G401.6 (cell line): Measurements from ENCODE around the gene DMD.
"Not testable (repeated sequence)": the region's sequence is repeated elsewhere in the genome, so short reads cannot be mapped to it uniquely, and the experiment has no call there.

Source experiments
- FAIRE-seq: peaks from 2 replicates; lab custom pipeline; 2012; peaks lifted over from hg19 to GRCh38; lab: Jason Lieb, UNC

The DMD gene

DNA sequence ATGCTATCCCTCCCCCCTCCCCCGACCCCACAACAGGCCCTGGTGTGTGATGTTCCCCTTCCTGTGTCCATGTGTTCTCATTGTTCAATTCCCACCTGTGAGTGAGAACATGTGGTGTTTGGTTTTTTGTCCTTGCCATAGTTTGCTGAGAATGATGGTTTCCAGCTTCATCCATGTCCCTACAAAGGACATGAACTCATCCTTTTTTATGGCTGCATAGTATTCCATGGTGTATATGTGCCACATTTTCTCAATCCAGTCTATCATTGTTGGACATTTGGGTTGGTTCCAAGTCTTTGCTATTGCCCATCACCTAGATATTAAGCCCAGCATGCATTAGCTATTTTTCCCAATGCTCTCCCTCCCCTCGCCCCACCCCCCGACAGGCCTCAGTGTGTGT is 1627.5 kb downstream of the DMD start:
- FAIRE-seq = not testable (repeated sequence)

DNA sequence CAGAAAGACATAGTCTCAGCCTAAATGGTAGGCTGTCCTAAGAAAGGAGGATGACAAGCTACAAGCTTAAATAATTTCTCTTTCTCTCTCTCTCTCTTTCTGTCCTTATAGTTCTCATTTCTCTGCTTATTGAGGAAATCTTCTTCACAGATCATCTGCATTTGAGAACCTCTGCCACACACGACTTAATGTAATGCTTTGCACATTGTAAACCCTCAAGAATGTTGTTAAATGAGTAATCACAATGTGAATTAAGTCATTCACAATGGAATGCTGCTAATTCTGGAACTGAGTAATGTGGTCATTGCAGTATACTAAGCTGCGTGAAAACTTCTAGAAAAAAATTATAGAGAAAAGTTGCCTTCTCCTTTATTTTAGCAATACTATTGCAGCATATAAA is 1630.6 kb downstream of the DMD start:
- FAIRE-seq = peak; percentile 100

DNA sequence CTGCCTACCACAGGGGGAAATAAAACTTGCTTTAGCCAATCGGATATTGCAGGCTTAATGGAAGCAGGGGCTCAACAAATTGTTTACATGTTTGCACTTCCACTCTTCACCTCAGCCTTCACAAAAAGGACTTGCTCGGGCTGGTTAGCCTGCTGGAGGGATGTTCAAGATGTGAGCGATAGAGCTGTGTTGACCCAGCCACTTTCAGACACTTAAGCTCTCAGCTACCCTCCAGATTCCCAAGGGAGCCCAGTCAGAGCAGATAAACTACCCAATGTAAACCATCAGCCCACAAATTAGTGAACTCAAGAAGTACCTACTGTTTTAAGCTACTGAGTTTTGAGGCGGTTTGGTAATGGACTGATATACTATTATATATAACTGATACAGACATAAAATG is 1631.1 kb downstream of the DMD start:
- no peak for FAIRE-seq

DNA sequence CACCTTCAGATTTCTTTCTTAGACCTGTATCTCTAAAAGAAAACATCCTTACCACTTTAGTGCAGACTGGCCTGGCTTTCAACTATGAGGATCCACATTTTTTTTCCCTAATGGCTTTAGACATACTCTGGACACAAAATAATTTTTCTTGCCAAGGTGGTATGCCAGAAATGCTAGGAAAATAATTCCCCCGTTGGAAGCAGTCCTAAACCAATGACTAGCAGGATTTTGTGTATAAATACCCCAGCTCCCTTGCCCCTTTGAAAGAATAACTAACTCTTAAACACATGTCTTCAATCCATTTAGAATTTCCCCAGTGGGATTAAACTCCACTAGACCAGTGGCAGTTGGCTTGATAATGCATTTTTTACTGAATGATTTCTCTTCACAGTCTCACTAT is 1639.0 kb downstream of the DMD start:
- no peak for FAIRE-seq

DNA sequence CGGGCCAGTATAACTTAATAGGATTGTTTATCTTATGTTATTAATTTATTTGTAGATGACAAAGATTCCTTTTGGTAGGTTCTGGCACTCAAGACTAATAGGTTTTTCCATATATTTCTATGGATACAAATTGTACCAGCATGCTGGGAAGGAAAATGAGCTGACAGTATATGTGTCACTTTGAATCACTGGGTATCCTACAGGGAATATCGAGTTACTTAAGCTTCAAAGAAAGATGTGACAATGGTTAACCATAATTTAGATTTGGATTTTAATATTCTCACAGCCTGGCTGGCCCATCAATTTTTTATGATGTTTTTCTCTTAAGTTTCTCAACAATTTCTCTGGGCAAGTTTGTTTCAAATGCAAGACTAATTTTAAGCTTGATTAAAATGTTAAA is 1640.7 kb downstream of the DMD start:
- FAIRE-seq = no peak

DNA sequence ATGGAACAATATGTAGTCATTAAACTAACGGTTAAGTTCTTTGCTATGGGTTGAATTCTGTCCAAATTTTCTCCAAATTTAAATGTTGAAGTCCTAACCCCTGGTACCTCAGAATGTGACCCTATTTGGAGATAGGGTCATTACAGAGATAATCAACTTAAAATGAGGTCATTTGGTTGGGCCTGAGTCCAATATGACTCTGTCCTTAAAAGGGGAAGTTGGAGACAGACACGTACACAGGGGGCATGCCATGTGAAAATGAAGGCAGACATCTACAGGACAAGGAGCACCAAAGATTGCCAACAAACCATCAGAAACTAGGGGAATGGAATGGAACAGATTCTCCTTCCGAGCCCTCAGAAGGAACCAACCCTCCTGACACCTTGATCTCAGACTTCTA is 1647.6 kb downstream of the DMD start:
- FAIRE-seq = no peak

DNA sequence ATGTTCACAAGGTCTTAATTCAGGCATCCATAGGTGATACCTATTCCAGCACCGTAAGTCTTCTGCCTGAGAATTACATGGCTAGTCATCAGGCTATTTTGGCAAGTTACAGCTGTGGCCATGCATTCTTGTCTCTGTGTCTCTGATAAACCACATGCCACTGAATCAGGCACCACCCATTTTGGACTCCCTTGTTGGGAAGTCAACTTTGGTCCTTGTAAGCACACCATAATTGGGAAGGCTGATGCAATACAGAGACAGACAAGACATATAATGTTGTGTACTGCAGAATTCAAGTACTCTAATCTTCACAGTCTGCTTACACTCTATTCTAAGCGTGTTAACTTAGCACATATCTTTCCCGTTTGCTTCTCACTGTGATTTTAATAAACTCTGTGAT is 1655.8 kb downstream of the DMD start:
- no peak for FAIRE-seq

DNA sequence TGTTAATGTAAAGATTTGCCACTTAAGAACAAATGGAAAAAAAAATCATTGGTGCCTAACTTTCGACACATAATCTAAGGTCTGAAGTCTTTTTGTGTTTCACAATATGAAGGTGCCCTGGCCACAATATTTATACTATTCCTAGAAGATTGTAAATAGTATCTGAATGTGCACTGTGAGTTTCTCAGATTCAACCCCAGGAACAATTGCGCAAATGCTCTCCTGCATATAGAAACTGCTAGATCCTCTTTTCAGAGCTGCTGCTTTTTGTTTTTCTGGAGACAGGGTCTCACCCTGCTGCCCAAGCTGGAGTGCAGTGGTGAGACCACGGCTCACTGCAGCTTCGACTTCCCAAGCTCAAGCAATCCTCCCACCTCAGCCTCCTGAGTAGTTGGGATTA is 1659.4 kb downstream of the DMD start:
- no peak for FAIRE-seq

DNA sequence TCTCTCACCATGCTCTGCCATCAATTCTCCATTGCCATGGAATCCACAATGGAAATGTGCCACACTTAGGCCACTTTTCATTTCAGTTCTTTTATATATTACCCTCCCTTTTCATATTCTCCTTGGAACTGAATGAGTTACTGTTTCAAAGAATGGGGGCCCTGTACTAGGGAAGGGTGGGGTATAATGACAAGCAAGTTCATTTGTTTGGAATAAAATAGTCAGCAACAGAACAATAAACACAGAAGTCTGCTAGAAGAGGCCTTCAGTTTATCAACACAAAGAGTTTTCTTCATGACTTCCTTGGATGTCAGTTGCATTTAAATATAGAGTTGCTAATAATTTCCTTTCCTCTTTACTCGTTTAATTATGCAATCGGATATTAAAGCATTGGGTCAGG is 1661.2 kb downstream of the DMD start:
- no peak for FAIRE-seq

DNA sequence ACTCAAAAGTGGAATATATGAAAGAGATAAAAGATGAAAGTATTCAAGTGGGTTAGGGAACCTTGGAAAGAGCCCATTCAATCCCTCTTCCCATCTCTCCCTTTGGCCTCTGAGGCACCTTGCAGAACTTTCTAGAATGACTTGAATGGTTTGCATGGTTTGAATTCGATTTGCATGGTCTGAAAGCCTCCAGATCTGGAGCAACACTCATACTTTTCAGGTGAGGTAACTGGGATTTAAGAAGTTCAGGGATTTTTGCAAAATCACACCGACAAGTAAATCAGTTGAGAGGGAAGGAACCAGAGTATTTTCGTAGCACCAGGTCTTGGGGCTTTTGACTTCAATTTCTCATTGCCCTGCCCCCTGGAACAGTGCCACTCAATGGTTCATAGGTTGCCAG is 1663.5 kb downstream of the DMD start:
- no peak for FAIRE-seq

DNA sequence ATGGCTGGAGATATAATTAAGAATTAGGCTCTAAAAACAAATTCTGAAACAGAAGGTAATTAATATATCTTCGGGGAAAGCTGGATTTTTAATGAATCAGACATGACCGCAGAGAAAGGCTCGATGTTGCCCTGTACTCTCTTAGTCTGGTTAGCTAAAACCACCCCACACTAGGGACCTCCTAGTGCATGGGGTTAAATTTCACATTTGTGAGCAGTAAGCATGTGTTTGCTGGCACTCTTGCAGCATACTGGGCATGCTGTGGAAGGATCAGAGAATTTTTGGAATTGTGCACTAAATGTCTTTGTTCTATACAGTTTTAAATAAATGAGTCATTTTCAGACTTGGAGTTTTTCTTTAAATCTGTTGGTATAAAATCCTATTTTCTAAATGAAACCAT is 1663.9 kb downstream of the DMD start:
- no peak for FAIRE-seq

DNA sequence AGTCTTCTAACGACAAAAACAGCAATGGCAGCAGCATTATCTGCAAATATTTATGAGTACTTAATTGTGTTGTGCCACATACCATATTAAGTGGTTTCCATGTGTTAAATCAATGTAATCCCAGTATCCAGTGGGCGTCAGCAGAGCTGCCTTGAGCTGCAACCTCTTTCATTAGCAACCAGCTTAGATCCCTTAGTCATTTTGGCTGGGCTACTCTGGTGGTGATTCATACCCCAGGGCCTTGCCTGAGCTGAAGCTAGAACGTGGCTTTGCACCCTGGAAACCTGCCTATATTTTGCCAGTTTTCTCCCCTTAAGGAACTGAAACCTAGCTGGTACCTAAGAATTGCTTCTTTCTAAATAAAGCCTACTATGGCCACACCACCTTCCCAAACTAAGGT is 1665.2 kb downstream of the DMD start:
- peak; percentile 100 for FAIRE-seq

DNA sequence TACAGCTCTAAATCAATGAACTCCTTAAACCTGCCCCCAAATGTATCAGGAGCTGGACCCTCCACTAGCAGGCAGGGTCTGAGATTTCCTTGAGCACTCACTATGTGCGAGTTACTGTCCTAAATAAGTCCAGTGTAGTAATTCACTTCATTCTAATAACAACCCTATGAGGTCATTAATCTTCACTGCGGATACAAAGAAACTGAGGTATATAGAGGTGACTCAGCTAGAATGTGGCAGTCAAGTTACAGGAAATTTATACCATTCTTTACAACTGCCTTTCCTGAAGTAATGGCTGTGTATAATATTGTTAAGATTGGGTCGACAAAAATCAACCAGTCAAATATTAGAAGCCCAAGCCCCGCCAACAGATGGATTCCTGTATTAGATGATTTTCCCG is 1665.6 kb downstream of the DMD start:
- FAIRE-seq = no peak

DNA sequence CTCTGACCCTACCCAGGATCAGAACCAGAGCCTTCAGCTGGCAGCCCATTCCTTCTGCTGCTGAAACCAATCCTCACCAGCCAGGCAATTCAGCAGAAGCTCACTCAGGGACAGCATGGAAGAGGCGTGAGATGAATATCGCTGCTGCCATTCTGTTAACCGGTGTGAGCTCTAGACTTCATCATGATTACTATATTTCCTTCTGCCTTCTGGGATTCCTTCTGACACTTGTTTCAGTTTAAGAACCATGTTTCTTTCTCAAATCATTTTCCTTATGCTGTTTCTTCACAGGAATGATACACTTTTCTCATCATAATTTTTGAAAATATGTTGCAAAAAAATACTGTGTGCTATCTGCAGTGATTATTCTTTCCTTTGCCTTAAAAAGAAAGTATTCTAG is 1666.2 kb downstream of the DMD start:
- FAIRE-seq = no peak

DNA sequence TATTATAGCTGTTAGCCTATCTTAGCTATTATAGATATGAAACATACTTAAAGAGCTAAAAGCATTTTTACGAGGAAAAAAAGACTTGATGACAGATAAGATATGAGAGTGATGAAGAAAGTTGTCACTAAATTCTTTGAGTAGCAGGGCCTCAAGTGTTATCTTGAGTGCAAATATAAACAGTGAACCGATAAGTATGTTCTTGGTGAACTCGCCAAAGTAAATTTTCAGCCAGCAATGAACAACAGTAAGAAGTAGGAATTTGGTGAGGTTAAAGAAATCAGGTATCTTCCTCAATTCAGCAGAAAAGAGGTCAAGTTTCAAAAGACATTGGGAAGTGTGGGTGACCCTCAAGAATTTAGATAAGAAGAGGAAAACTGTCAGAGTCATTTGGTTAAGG is 1667.7 kb downstream of the DMD start:
- FAIRE-seq = no peak

DNA sequence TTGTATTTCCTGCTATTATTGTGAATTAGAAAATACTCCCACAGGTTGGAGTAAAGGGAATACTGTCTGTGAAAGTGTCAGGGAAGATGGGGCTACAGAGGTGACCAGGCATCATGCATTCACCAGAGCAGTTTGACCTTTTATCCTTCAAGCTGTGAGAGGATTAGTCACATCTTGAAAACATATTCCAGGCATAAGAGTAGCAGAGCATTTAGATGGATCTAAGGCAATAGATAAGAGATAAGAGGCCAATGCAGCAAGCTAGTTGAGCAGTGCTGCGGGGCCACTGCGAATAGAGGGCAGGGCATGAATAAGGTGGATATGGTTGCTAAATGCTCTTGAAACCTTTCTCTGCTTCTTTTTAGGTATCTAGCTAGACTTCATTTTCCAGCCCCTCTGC is 1668.8 kb downstream of the DMD start:
- FAIRE-seq = no peak

DNA sequence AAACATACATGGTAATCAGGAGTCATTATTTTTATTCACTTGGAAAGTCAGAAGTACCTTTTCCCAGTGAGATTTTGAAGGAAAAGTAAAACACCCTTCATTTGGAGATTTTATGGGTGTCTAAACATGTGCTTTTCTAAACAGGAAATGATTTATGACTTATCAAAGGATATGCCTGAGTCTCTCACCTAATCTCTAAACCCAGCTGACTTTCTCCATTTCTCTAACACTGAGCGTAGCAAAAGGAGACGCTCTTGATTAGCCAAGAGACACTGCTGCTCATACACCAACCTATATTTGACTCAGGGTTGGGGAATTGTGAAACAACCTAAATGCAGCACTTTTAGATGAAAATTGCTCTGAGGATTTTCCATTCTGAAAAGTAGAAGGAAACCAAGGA is 1671.0 kb downstream of the DMD start:
- FAIRE-seq = no peak

DNA sequence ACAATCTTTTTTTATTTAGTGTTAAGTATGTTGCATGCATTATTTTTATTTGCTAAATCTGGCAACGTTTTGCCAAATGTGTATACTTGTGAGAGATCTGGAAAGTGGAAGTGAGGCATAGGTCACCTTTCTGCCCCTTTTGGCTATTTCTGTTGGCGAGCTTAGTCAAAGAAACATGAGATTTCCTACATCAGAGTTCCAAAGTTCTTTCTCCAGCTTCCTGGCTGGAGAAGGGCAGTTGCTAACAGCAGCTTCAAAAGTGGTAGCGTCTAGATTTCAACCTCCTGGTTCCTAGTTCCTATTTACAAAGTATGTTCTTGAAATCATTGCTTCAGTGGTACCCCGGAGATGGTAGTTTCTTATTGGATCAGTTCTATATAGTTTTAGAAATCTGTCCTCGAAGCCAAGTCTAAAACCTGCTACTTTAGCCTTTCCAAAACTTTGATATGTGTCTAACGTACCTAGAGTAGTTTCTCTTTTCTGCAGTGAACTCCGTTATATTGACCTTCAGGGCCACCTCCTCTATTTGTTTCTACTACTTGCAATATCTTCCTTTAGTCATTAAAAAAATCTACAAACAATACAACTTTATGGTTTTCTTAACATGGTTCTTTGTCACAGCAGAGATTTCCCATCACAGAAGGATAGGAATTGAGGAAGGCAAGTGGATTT is 1683.8 kb downstream of the DMD start:
- no peak for FAIRE-seq

DNA sequence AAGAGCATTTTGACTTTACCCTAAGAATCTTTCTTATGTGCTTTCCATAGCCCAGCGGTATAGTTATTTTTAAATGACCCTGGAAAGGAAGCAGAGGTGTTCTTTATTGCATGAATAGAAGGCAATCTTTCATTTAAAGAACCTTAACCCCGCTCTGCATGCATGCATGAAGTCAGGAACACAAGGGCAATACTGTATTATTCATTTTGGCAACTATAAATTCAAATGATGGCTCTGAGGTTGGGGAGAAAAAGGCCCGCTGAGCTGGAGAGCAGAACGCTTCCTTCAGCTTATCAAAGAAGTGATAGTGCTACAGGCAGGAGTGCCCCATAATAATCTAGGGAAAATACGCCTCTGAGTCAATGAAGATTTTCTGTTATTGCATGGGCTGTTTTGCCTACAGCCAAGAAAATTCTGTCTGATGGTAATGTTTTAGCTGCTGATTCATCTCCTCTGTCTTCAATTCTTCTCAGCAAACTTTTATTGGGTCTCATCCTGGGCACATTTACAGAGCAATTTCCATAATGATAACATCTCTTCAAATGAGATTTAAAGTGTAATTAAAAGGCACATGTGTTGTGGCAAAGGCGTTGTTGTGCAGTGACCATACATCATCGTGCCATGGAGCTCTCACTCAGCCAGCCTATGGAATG is 1687.3 kb downstream of the DMD start:
- no peak for FAIRE-seq

DNA sequence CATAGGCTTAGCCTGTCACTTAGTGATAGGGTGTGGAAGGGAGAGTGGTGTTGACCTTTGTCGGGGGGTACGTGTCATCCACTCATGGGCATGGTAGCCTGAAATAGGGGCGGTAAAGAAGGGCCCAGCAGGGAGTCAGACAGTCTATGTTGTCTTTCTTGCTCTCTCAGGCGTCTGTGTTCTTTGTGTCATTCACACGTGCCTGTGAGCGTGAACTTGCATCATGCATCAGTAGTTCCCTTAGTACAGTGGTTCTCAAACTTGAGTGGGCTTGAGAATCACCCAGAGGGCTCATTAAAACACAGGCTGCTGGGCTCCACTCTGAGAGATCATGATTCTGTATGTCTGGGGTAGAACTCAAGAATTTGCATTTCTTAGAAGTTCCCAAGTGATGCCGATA is 1688.6 kb downstream of the DMD start:
- no peak for FAIRE-seq

DNA sequence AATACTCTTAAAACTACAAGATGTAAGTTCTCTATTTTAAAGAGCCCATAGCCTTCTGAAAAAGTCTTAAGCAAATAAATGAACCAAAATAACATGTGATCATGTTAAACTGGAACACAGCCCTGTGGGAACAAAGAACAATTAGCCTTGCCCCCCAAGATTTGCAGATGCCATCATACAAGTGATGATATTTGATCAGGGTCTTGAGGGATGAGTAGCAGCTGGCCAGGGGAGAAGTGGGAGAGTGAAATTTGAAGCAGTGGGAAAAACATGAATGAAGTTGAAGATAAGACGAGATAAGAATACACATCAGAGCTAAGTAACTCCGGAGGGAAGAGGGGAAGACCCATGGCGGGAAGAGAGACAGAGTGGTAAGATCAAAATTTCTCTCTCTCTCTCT is 1689.4 kb downstream of the DMD start:
- no peak for FAIRE-seq

DNA sequence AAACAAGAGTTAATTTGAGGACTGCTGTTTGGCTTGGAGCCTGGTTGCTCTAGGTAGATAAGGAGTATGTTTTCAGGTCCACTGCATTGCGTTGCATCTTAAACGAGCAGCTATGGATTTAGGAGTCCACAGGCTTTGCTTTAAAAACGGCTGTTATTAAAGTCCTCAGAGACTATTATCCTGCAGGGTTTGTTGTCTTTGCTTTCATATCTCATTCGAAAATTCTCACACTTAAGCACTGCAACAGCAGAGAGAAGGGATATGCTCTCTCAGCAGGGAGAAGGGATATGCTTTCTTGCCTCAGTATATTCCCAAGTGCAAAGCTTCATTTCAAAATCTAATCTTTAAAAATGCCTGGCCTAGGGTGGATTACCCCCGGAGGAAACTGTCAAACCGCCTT is 1694.8 kb downstream of the DMD start:
- FAIRE-seq = no peak

DNA sequence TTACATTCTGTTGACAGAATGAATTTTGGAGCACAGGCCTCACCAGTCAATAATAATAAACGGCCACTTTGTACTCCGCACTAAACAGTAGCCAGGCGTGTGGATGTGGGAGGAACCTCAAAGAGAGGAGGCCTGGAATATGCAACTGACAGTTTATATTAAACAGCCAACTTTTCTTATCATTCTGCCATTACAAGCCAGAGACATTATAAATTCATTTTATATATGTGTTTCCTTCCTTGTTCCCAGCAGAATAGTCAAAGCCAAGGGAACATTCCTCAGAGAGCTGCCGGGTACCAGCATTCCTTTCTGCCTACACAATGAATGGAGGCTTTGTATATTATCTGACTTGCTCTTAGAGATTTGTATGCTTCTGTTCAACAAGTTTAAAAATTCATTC is 1703.0 kb downstream of the DMD start:
- FAIRE-seq = peak; percentile 6

DNA sequence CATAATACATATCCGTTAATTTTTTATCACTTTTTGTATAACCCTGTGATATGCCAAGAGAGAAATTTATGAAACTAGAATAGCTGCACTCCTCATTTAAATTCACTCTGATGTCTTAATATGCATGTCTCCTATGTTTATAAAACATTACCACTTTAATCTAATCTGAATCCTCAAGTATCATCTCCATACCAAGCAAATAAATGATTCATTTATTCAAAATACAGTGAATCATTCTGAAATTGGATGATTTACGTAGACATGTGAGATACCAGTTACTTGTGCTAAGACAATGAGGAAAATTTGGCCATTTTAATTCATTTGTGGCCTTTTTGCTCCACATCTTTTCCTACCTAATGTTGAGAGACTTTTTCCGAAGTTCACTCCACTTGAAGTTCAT is 1704.4 kb downstream of the DMD start:
- FAIRE-seq = no peak

DNA sequence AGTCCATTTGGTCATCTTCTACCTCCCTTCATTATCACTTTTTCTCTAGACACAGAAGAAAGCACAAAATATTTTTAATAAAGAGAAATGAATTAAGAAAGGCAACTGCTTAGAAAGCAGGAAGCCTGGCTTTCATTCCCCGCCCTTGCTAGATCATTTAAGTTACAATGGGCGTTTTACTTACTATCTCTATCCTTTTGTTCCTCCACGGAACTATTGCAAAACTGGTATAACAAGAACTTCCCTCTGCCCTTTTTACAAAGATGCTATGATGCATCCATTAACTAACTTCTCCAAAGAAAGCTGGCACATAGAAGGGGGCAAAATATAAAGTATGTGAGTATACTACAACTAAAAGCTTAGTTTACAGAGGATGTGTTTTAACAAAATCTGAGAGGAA is 1705.0 kb downstream of the DMD start:
- FAIRE-seq = no peak
